Activated T-cell treated with anti-CD3 and anti-CD28 coated beads, Interleukin-2, amount 50 U/mL, for 24 hours (primary cell): Measurements from ENCODE around the gene C4orf36.

Source experiments
- DNase-seq: peaks from one replicate; pipeline ENCODE4 v3.0.0-alpha.2; 2020
- H3K27ac Mint-ChIP-seq: 2 replicates; pipeline ENCODE4 v1.8.0; 2020; ENCODE audit warnings: mild to moderate bottlenecking, mixed read lengths
- H3K27me3 Mint-ChIP-seq: 2 replicates; pipeline ENCODE4 v1.8.0; 2020; ENCODE audit warnings: mixed read lengths
- H3K36me3 Mint-ChIP-seq: 2 replicates; pipeline ENCODE4 v1.8.0; 2020; ENCODE audit warnings: low read depth, mixed read lengths
- H3K4me1 Mint-ChIP-seq: 2 replicates; pipeline ENCODE4 v1.8.0; 2020; ENCODE audit warnings: low read depth, mixed read lengths
- H3K4me3 Mint-ChIP-seq: 2 replicates; pipeline ENCODE4 v1.8.0; 2020; ENCODE audit warnings: mild to moderate bottlenecking, moderate library complexity, mixed read lengths
- H3K9me3 Mint-ChIP-seq: 2 replicates; pipeline ENCODE4 v1.8.0; 2020; ENCODE audit warnings: mixed read lengths

Gene C4orf36, protein sequence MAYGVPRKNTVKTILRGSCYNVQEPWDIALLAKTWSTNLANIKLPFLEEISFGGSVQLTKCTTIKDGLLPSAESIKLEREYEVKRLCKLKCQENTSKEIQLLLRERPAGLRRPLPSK

DNA sequence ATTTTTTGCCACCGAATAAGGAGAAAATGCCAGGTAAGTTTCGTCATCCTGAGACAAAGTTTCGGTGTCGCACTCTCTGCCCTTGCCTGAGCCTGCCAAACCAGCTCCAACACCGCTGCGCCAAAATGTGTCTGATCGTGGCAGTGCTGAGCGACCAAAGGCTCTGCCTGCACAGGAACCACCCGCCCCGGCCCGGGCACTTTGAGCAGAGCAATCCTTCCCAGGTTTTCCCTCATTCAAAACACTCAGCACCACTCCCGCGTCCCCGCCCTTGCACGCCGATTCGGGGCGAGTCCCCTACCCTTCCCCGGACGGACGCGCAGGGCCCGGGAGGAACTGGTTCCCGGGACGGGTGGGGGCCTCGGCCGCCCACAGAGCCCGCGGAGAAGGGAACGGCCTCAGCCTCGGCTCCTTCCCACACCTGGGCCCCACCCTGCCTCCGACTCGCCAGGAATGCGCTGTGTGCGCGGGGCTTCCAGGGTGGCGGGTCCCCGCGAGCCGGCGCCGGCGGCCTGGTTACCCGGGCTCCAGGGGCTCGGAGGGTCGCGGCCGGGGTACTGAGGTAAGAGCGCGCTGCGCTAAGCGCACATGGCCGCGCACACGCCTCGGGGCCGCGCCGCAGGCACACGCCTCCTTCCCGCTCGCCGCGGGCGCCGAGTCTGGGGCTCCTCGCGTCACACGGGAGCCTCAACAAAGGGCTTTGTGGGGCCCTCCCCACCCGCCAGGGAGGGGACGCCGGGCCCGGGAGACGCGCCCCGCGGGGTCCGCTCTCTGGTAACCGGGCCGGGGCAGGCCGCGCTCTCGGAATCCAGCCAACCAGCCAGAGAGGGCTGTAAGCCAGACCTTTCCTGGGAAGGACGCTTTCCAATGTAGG lies at the start of gene C4orf36:
Gene C4orf36, minus strand, starts transcription at position 661 of the 874 bp plus-strand sequence. CDS start 902 bp downstream, outside the sequence.
- Mint-ChIP-seq H3K36me3 (no peaks in the 10 kb centered on the region), H3K9me3 (no peaks in the 10 kb centered on the region), H3K4me1 (peaks cover 11% of the 10 kb centered on the region), H3K27ac (no peak within 1 kb of the TSS), H3K4me3 (peak within 1 kb of the TSS; percentile 79), H3K27me3 (peaks cover 31% of the 10 kb centered on the region)
- DNase-seq: peak; percentile 64

- H3K36me3 Mint-ChIP-seq: peaks cover 3% of the 10 kb centered on the region
- no peaks in the 10 kb centered on the region for H3K27me3 Mint-ChIP-seq
- no peak overlapping the region for H3K4me3 Mint-ChIP-seq
- H3K9me3 Mint-ChIP-seq: no peaks in the 10 kb centered on the region
- DNase-seq: no peak
- peak overlapping the region; percentile 55 for H3K27ac Mint-ChIP-seq
- H3K4me1 Mint-ChIP-seq: peaks cover 73% of the 10 kb centered on the region
Measured at GRCh38 chr4:86940920-86941460, 48.8 kb upstream of the C4orf36 start.

GRCh38 chr4:86939729-86940575 lies 47.7 kb upstream of the C4orf36 start:
- peaks cover 10% of the 10 kb centered on the region for H3K36me3 Mint-ChIP-seq
- peaks cover 69% of the 10 kb centered on the region for H3K4me1 Mint-ChIP-seq
- H3K27ac Mint-ChIP-seq: peak overlapping the region; percentile 91
- DNase-seq: no peak
- H3K27me3 Mint-ChIP-seq: no peaks in the 10 kb centered on the region
- peak overlapping the region; percentile 49 for H3K4me3 Mint-ChIP-seq
- no peaks in the 10 kb centered on the region for H3K9me3 Mint-ChIP-seq

DNA sequence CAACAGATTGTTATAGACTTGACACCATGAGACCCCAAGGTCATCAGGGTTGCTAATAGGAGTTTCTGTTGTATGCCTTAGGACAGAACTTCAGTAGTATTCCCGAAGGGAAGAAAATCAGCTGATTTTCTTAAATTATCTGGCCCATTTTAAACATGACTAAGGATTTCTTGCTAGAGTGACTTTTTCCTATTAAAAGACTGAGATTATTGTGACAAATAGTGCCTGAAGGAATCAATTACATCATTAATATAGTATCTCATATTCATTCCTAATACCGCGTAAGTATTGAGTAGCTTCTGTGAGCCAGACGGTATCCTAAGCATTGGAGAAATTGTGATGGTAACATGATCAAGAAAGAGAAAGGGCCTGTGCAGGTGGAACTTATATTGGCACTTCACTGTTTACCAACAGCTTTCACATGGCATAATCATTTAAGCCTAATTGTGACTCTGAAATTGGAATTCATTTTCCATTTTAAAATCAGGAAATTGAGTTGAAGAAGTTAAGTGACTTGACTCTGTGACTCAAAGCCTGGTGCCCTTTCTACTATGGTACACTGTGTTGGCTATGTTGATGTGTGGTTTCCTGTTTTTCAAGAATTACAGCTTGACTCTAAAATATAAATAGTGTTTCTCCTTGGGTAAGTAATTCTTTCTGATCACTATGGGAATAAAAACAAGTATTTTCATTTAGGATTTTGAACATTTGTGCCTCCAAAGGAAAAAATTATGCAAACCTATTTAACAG lies 46.7 kb upstream of the C4orf36 start:
- Mint-ChIP-seq H3K27me3 (no peaks in the 10 kb centered on the region), H3K9me3 (no peaks in the 10 kb centered on the region), H3K27ac (peak overlapping the region; percentile 91), H3K4me1 (peaks cover 66% of the 10 kb centered on the region), H3K4me3 (peak overlapping the region; percentile 49), H3K36me3 (peaks cover 14% of the 10 kb centered on the region)
- no peak for DNase-seq

DNA sequence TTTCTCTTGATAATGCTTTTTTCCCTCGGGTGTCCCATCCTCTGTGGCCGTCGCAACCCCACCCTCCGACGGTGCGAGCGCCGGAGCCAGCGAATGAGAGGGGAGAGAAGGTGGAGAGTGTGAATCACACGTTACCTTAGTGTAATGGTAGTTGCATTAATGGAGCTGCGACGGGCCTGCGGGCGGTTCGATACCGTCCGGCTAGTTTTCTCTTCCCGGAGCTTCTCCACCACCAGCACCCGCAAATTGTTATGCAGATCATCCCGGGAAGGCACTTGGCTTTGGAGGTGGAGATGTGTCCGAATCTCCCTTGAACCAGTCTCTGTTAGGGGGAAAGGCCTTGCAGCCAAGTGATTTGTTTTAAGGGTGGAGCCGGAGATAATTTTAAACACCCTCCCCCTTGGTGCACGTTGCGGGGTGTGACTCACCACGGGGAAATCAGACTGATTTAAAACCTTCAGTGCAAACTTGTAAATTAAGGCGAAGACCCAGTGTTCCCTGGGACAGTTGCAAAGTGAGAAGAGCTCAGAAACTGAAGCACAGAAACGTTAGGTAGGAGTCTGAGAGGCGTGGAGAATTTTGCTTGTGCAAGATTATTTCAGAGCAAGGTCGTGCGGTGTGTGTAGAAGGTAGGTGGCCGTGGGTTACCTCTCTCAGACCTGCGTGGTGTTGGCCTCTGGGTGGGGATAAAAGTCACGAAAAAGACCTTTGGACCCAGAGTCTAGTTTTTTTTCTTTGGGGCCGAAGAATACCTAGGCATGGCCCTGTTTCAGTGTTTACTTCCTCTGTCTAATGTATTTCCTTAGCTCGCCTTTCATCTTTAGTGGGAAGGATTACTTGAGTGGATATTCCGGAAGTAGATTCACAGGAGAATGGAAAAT lies 43.9 kb upstream of the C4orf36 start:
- H3K4me1 Mint-ChIP-seq: peaks cover 60% of the 10 kb centered on the region
- H3K4me3 Mint-ChIP-seq: peak overlapping the region; percentile 82
- H3K9me3 Mint-ChIP-seq: no peaks in the 10 kb centered on the region
- peak; percentile 86 for DNase-seq
- peaks cover 14% of the 10 kb centered on the region for H3K36me3 Mint-ChIP-seq
- H3K27ac Mint-ChIP-seq: peak overlapping the region; percentile 96
- H3K27me3 Mint-ChIP-seq: no peaks in the 10 kb centered on the region

DNA sequence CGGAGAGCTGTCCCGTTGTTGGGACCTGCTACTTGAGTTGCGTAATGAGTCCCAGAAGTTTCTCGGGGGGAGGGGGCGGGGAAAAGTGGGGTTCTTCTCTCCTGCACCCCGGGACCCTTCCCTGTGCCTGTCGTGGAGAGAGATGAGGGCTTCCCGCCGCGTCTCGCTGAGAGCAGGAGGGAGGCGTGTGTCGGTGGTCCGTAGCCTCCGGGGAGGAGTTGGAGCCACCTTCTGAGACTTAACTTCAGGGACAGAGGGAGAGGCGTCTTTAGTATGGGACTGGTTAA lies 43.3 kb upstream of the C4orf36 start:
- Mint-ChIP-seq H3K27ac (peak overlapping the region; percentile 96), H3K4me3 (peak overlapping the region; percentile 82), H3K4me1 (peaks cover 55% of the 10 kb centered on the region), H3K27me3 (no peaks in the 10 kb centered on the region), H3K36me3 (peaks cover 14% of the 10 kb centered on the region), H3K9me3 (no peaks in the 10 kb centered on the region)
- DNase-seq: no peak

DNA sequence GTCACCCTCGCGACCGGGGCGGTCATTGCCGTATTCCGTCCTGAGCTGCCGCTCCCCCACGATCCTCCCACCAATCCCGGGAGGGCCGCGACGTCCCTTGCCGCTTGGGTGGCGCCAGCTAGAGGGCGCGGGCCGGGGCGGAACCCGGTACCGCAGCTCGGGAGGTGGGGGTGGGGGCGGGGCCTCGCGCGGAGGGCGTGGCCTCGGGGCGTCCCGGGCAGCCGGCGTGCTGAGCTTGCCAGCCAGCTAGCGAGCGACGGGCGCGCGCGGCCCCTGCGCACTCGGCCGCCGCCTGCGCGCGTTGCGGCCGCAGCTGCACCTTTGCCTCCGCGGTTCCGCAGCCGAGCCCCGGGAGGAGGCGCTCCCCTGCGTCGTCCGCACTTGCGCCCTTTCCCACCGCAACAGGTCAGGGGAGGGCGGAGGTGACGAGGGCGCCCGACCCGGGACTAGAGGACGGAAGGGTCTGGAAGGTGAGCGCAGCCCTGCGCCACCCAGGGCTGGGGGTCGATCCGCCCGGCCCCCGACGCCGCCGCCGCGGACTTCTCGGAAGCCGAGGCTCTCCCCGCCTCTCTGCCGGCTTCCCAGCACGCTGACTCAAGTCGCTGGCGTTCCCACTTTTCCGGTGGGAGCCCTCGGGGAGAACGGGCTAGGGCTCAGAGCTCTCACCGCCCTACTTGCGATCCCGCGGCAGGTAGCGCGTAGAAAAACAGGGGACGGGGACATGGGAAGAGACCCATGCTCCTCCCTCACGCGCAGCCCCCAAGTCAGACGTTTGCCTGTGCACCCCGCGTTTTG lies 42.7 kb upstream of the C4orf36 start, which contains the start of gene AFF1:
Gene AFF1, plus strand, starts transcription at position 241 of the 795 bp plus-strand sequence. CDS start 13,523 bp downstream, outside the sequence.
- H3K4me1 Mint-ChIP-seq: peaks cover 49% of the 10 kb centered on the region
- H3K4me3 Mint-ChIP-seq: peak within 1 kb of the TSS; percentile 84
- H3K36me3 Mint-ChIP-seq: peaks cover 17% of the 10 kb centered on the region
- no peaks in the 10 kb centered on the region for H3K9me3 Mint-ChIP-seq
- H3K27me3 Mint-ChIP-seq: no peaks in the 10 kb centered on the region
- peak within 1 kb of the TSS; percentile 96 for H3K27ac Mint-ChIP-seq
- peak; percentile 92 for DNase-seq

GRCh38 chr4:86934147-86934770 lies 42.0 kb upstream of the C4orf36 start:
- H3K27me3 Mint-ChIP-seq: no peaks in the 10 kb centered on the region
- H3K36me3 Mint-ChIP-seq: peaks cover 19% of the 10 kb centered on the region
- peak overlapping the region; percentile 90 for H3K27ac Mint-ChIP-seq
- peak; percentile 37 for DNase-seq
- H3K4me1 Mint-ChIP-seq: peaks cover 42% of the 10 kb centered on the region
- H3K4me3 Mint-ChIP-seq: peak overlapping the region; percentile 84
- H3K9me3 Mint-ChIP-seq: no peaks in the 10 kb centered on the region

GRCh38 chr4:86928400-86929255 lies 36.4 kb upstream of the C4orf36 start:
- H3K4me3 Mint-ChIP-seq: no peak overlapping the region
- DNase-seq: no peak
- H3K36me3 Mint-ChIP-seq: peaks cover 5% of the 10 kb centered on the region
- H3K27me3 Mint-ChIP-seq: no peaks in the 10 kb centered on the region
- H3K27ac Mint-ChIP-seq: peak overlapping the region; percentile 87
- H3K9me3 Mint-ChIP-seq: no peaks in the 10 kb centered on the region
- peaks cover 25% of the 10 kb centered on the region for H3K4me1 Mint-ChIP-seq

DNA sequence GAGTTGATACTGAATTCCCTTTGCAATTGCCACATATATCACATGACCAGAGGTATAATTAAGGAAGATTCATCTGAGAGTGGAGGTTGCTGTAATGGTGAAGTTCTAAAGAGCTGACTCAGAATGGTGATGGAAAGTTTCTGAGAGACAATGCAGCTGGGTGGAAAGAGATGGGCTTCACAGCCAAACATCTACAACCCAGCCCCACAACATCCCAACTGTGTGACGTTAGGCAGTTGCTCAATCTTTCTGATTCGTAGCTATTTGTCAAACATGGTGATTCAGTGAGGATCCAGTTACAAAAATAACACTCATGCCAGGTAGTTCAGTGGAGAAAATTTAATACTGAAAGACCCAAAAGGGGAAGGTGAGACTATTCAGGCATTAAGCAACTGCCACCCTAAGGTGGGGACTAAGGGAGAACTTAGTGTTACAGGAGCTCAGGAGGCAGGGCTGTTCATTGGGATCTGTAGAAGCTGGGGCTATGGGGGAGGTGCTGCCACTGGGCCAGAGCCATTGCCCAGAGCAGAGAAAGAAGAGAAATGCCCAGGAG lies 35.7 kb upstream of the C4orf36 start:
- Mint-ChIP-seq H3K36me3 (peaks cover 5% of the 10 kb centered on the region), H3K4me1 (peaks cover 21% of the 10 kb centered on the region), H3K27ac (peak overlapping the region; percentile 87), H3K9me3 (no peaks in the 10 kb centered on the region), H3K4me3 (no peak overlapping the region), H3K27me3 (no peaks in the 10 kb centered on the region)
- no peak for DNase-seq

- peaks cover 5% of the 10 kb centered on the region for H3K36me3 Mint-ChIP-seq
- H3K4me1 Mint-ChIP-seq: peaks cover 22% of the 10 kb centered on the region
- no peak overlapping the region for H3K4me3 Mint-ChIP-seq
- no peak for DNase-seq
- H3K9me3 Mint-ChIP-seq: no peaks in the 10 kb centered on the region
- no peaks in the 10 kb centered on the region for H3K27me3 Mint-ChIP-seq
- no peak overlapping the region for H3K27ac Mint-ChIP-seq
Measured at GRCh38 chr4:86926435-86927086, 34.3 kb upstream of the C4orf36 start.
